ENCODE results near the gene KIAA1328. TPM values are rescaled to one million over a fixed set of nuclear protein-coding genes. Genes with fewer than 3 reads are reported as not detected.

Gene KIAA1328
- total RNA-seq, 1 donor from 2014 or later, result 9.2 TPM

DNA sequence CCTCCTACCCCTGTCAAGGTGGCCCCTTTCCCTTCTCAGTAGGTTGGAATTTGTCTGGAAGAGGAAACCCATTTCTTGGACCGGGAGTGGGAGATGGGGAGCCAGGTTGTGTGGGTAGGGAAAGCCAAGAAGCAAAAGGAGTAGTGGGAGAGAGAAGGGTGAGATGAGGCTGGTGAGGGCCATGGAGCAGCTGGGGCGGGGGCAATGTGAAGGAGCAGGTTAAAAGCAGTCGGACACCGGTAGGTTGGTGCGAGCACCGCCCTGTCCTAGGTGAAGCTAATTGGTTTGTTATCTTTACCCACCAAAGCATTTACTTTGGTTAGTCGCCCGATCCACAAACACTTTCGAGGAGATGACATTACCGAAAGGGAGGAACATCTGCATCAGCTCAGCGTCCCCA is 429.9 kb downstream of the KIAA1328 start:
- Mint-ChIP-seq H3K9me3 (ENCODE audit: unreplicated experiment) (no peaks in the 10 kb centered on the region), H3K27ac (ENCODE audit: unreplicated experiment) (no peak overlapping the region), H3K4me1 (ENCODE audit: unreplicated experiment) (no peaks in the 10 kb centered on the region), H3K36me3 (ENCODE audit: low read depth, unreplicated experiment) (no peaks in the 10 kb centered on the region), H3K27me3 (ENCODE audit: unreplicated experiment) (peaks cover 21% of the 10 kb centered on the region), H3K4me3 (ENCODE audit: unreplicated experiment) (no peak overlapping the region)
- no peak for DNase-seq (ENCODE audit: low spot score)
- TF ChIP-seq, protein P1, sequence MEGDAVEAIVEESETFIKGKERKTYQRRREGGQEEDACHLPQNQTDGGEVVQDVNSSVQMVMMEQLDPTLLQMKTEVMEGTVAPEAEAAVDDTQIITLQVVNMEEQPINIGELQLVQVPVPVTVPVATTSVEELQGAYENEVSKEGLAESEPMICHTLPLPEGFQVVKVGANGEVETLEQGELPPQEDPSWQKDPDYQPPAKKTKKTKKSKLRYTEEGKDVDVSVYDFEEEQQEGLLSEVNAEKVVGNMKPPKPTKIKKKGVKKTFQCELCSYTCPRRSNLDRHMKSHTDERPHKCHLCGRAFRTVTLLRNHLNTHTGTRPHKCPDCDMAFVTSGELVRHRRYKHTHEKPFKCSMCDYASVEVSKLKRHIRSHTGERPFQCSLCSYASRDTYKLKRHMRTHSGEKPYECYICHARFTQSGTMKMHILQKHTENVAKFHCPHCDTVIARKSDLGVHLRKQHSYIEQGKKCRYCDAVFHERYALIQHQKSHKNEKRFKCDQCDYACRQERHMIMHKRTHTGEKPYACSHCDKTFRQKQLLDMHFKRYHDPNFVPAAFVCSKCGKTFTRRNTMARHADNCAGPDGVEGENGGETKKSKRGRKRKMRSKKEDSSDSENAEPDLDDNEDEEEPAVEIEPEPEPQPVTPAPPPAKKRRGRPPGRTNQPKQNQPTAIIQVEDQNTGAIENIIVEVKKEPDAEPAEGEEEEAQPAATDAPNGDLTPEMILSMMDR (IDR thresholded peaks at IDR 0.05; ENCODE audit: unreplicated experiment), result no peak

- TF ChIP-seq, protein P1 (IDR thresholded peaks at IDR 0.05; ENCODE audit: unreplicated experiment), result no peak
- DNase-seq (ENCODE audit: low spot score), result no peak
- no peak overlapping the region for H3K27ac Mint-ChIP-seq (ENCODE audit: unreplicated experiment)
- no peaks in the 10 kb centered on the region for H3K9me3 Mint-ChIP-seq (ENCODE audit: unreplicated experiment)
- no peaks in the 10 kb centered on the region for H3K4me1 Mint-ChIP-seq (ENCODE audit: unreplicated experiment)
- peaks cover 22% of the 10 kb centered on the region for H3K27me3 Mint-ChIP-seq (ENCODE audit: unreplicated experiment)
- no peak overlapping the region for H3K4me3 Mint-ChIP-seq (ENCODE audit: unreplicated experiment)
- no peaks in the 10 kb centered on the region for H3K36me3 Mint-ChIP-seq (ENCODE audit: low read depth, unreplicated experiment)
Observed at GRCh38 chr18:37259711-37260110, 430.8 kb downstream of the KIAA1328 start.

DNA sequence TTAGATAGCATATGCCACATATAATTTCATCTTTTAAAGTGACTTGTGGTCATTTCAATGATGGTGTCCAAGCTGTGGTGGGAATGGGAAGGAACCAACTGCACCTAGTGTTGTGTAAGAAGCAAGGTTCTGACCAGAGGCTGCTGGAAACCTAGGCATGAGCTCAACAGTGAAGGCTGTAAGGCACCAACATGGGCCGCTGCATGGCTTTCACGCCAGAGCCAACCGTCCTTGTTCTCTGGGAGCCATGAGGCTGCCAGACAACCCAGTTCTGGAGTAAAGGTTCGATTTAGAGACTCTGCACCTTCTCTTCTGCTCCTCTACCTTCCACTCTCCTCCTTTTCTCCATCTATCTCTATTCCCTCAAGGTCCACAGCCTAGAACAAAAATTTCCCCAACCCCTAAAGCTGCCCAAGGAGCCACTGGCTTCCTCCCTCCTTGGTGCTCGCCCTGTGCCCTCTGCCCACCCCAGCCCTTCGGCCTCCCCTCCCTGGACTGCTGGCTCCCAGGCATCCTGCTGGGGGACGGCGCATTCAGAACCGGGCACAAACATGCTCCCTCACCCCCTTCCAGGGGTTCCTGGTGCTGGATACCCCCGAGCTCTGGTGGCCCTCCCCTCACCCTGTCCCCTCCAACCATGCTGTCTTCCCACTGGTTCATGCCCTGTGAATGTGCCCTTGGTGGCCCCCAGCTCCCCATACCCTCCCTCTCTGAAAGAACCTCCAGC is 431.6 kb downstream of the KIAA1328 start:
- H3K27me3 Mint-ChIP-seq (ENCODE audit: unreplicated experiment), result peaks cover 19% of the 10 kb centered on the region
- DNase-seq (ENCODE audit: low spot score), result no peak
- H3K4me1 Mint-ChIP-seq (ENCODE audit: unreplicated experiment), result no peaks in the 10 kb centered on the region
- H3K27ac Mint-ChIP-seq (ENCODE audit: unreplicated experiment), result no peak overlapping the region
- TF ChIP-seq, protein P1 (IDR thresholded peaks at IDR 0.05; ENCODE audit: unreplicated experiment), result no peak
- H3K9me3 Mint-ChIP-seq (ENCODE audit: unreplicated experiment), result no peaks in the 10 kb centered on the region
- H3K36me3 Mint-ChIP-seq (ENCODE audit: low read depth, unreplicated experiment), result no peaks in the 10 kb centered on the region
- H3K4me3 Mint-ChIP-seq (ENCODE audit: unreplicated experiment), result no peak overlapping the region

GRCh38 chr18:37261246-37261840 is 432.4 kb downstream of the KIAA1328 start:
- Mint-ChIP-seq H3K9me3 (ENCODE audit: unreplicated experiment) (no peaks in the 10 kb centered on the region), H3K27me3 (ENCODE audit: unreplicated experiment) (peaks cover 19% of the 10 kb centered on the region), H3K36me3 (ENCODE audit: low read depth, unreplicated experiment) (no peaks in the 10 kb centered on the region), H3K4me3 (ENCODE audit: unreplicated experiment) (no peak overlapping the region), H3K27ac (ENCODE audit: unreplicated experiment) (no peak overlapping the region), H3K4me1 (ENCODE audit: unreplicated experiment) (no peaks in the 10 kb centered on the region)
- TF ChIP-seq, protein P1 (IDR thresholded peaks at IDR 0.05; ENCODE audit: unreplicated experiment), result no peak
- no peak for DNase-seq (ENCODE audit: low spot score)

DNA sequence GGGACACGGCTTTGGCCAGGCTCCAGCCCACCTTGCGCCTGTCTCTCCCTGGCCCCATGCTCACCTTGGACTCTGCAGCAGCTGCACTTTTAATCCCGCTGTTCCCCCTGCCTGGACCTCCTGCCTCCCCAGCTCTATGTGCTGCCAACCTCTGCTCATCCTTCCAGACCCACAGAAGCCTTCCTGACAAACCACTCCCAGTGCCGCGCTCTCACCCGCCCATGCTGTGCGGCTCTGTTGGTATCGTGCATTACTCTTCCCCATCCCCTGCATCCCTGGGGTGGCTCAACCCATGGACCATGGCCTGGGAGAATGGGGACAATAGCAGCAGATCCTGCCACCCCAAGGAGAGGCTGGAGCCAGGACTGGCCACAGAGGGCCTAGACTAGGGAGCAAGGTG is 433.1 kb downstream of the KIAA1328 start:
- Mint-ChIP-seq H3K27me3 (ENCODE audit: unreplicated experiment) (peaks cover 19% of the 10 kb centered on the region), H3K27ac (ENCODE audit: unreplicated experiment) (no peak overlapping the region), H3K36me3 (ENCODE audit: low read depth, unreplicated experiment) (no peaks in the 10 kb centered on the region)

More for the DNA sequence above, 433.1 kb downstream of the KIAA1328 start:
- no peak overlapping the region for H3K4me3 Mint-ChIP-seq (ENCODE audit: unreplicated experiment)
- no peaks in the 10 kb centered on the region for H3K9me3 Mint-ChIP-seq (ENCODE audit: unreplicated experiment)
- H3K4me1 Mint-ChIP-seq (ENCODE audit: unreplicated experiment), result no peaks in the 10 kb centered on the region
- TF ChIP-seq, protein P1 (IDR thresholded peaks at IDR 0.05; ENCODE audit: unreplicated experiment), result no peak
- no peak for DNase-seq (ENCODE audit: low spot score)

Data from endothelial cell (in vitro differentiated cells).